ENCODE results near the gene SEMA3C.

- TF ChIP-seq, protein P1, sequence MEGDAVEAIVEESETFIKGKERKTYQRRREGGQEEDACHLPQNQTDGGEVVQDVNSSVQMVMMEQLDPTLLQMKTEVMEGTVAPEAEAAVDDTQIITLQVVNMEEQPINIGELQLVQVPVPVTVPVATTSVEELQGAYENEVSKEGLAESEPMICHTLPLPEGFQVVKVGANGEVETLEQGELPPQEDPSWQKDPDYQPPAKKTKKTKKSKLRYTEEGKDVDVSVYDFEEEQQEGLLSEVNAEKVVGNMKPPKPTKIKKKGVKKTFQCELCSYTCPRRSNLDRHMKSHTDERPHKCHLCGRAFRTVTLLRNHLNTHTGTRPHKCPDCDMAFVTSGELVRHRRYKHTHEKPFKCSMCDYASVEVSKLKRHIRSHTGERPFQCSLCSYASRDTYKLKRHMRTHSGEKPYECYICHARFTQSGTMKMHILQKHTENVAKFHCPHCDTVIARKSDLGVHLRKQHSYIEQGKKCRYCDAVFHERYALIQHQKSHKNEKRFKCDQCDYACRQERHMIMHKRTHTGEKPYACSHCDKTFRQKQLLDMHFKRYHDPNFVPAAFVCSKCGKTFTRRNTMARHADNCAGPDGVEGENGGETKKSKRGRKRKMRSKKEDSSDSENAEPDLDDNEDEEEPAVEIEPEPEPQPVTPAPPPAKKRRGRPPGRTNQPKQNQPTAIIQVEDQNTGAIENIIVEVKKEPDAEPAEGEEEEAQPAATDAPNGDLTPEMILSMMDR (IDR thresholded peaks at IDR 0.05; ENCODE audit: borderline replicate concordance, extremely low read depth, low read length, poor library complexity, severe bottlenecking) = no peak
- no peak for TF ChIP-seq EZH2 (IDR thresholded peaks at IDR 0.05; ENCODE audit: borderline replicate concordance, low read depth, low read length, severe bottlenecking)
Measured at GRCh38 chr7:80802527-80802926, 116.3 kb downstream of the SEMA3C start.
